Upper lobe of right lung (tissue), 1 donor: ENCODE results near the gene LETM1. TPM values are rescaled to one million over a fixed set of nuclear protein-coding genes. Genes with fewer than 3 reads are reported as not detected.

ENCODE experiments used
- ATAC-seq: fragments of 200-7000 bp; cut with Tn5 transposase; one replicate; pipeline ENCODE4 v1.9.1; 2020; ENCODE audit warnings: mild to moderate bottlenecking, moderate library complexity
- DNase-seq: peaks from one replicate; pipeline ENCODE4 v3.0.0-alpha.2; 2020
- H3K27ac ChIP-seq: fragments of 200-600 bp; one replicate; pipeline ENCODE4 v1.8.0; 2022
- H3K27me3 ChIP-seq: fragments of 200-600 bp; one replicate; pipeline ENCODE4 v1.8.0; 2022; ENCODE audit warnings: mild to moderate bottlenecking
- H3K36me3 ChIP-seq: fragments of 200-600 bp; one replicate; pipeline ENCODE4 v1.8.0; 2022
- H3K4me1 ChIP-seq: fragments of 200-600 bp; one replicate; pipeline ENCODE4 v1.8.0; 2022
- H3K4me3 ChIP-seq: fragments of 200-600 bp; one replicate; pipeline ENCODE4 v1.8.0; 2022; ENCODE audit warnings: mild to moderate bottlenecking
- H3K9me3 ChIP-seq: fragments of 200-600 bp; one replicate; pipeline ENCODE4 v1.8.0; 2022
- intact Hi-C: fragments of 100-400 bp; cut with DNase I; formaldehyde crosslinking; loops from one replicate; pipeline ENCODE4 v1.11.0; 2022
- total RNA-seq: library from RNA; stranded (reverse); fragmentation: NEBNext Ultra II Directional; extraction: Animal tissue kit (Norgen Biotek cat#: 25700); gene quantifications from one replicate; pipeline ENCODE4 v1.2.1, GENCODE V29; 2021
- TF ChIP-seq, protein P1 (sequence below): fragments of 200-600 bp; IDR thresholded peaks from one replicate; pipeline ENCODE4 v1.8.0; 2022; ENCODE audit warnings: antibody characterized with exemption
- donor health status: DM: no; HTN: yes; CAD: no; lungs with severe emphysema.

The LETM1 gene
- total RNA-seq, 1 donor from 2014 or later = 39.5 TPM

DNA sequence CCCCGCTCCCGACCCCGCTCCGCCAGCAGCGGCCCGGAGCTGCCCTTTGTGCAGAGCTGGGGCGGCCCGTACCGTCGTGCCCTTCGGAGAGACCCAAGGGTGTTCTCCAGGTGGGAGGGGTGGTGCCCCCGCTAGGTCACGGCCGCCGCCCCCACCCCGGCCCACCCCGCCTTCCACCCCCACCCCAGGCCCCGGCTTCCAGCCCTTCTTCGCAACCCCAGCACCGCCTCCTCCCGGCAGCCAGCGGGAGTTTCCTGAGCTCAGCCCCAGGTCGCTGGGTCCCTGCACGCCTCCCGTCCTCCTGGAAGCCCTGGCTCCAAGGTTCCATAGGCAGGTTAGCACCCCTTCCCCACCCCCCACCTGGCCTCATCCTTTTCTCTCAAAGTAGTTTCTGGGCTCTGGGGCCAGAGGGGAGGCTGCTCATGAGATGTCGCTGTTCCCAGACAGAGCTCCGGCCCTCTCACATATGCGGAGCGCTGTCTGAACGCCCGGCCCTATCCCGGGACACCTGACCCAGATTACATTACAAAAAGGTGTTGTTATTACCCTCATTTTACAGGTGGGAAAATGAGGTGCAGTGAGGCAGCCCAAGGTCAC, 88.1 kb downstream of the LETM1 start:
- peak overlapping the region; percentile 40 for H3K4me3 ChIP-seq
- ATAC-seq = peak; percentile 57
- no peaks in the 10 kb centered on the region for H3K36me3 ChIP-seq
- H3K27me3 ChIP-seq = peaks cover 5% of the 10 kb centered on the region
- TF ChIP-seq, protein P1, sequence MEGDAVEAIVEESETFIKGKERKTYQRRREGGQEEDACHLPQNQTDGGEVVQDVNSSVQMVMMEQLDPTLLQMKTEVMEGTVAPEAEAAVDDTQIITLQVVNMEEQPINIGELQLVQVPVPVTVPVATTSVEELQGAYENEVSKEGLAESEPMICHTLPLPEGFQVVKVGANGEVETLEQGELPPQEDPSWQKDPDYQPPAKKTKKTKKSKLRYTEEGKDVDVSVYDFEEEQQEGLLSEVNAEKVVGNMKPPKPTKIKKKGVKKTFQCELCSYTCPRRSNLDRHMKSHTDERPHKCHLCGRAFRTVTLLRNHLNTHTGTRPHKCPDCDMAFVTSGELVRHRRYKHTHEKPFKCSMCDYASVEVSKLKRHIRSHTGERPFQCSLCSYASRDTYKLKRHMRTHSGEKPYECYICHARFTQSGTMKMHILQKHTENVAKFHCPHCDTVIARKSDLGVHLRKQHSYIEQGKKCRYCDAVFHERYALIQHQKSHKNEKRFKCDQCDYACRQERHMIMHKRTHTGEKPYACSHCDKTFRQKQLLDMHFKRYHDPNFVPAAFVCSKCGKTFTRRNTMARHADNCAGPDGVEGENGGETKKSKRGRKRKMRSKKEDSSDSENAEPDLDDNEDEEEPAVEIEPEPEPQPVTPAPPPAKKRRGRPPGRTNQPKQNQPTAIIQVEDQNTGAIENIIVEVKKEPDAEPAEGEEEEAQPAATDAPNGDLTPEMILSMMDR = no peak
- peaks cover 17% of the 10 kb centered on the region for H3K4me1 ChIP-seq
- H3K9me3 ChIP-seq = no peaks in the 10 kb centered on the region
- peak; percentile 91 for DNase-seq
- H3K27ac ChIP-seq = peak overlapping the region; percentile 78
- intact Hi-C loops = no loop called here

DNA sequence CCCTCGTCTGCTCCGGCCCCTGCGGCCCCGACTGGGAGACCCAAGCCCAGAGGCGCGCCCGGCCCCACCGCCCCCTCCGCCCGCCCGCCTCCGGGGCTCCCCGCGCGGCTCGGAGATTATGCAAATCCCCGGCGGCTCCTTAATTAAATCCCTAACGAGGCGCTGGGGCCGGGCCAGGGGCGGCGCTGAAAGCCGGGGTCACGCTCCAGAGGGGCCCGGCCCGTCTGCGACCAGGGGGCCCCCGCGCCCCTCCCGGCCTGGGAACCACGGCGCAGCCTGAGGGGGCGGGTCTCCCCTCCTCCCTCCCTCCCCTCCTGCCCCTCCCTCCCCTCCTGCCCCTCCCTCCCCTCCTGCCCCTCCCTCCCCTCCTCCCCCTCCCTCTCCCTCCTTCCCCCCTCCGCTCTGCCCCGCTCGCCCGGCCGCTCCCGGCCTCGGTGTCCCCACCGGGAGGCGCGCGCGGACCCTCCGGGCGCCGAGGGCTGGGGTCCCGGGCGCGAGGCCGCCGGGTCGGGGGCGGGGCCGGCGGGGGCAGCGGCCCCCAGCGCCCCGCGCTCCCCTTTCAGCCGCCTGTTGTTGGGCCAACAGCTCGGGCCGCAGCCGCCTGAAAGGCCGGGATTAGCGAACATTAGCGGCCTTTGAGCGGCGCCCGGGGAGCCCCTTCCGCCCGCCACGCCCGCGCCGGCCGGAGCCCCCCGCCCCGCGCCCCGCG, 88.7 kb downstream of the LETM1 start:
- H3K36me3 ChIP-seq = no peaks in the 10 kb centered on the region
- H3K27ac ChIP-seq = peak overlapping the region; percentile 78
- ATAC-seq (peak; percentile 3), DNase-seq (no peak)
- no peaks in the 10 kb centered on the region for H3K9me3 ChIP-seq
- peaks cover 5% of the 10 kb centered on the region for H3K27me3 ChIP-seq
- TF ChIP-seq, protein P1 = no peak
- intact Hi-C loops = no loop called here
- peak overlapping the region; percentile 43 for H3K4me3 ChIP-seq
- H3K4me1 ChIP-seq = peaks cover 17% of the 10 kb centered on the region

GRCh38 chr4:1766106-1767060, 89.6 kb downstream of the LETM1 start:
- Histone ChIP-seq H3K36me3 (no peaks in the 10 kb centered on the region), H3K9me3 (no peaks in the 10 kb centered on the region), H3K27ac (peak overlapping the region; percentile 51), H3K27me3 (peaks cover 5% of the 10 kb centered on the region), H3K4me1 (peaks cover 17% of the 10 kb centered on the region), H3K4me3 (peak overlapping the region; percentile 43)
- TF ChIP-seq, protein P1 = no peak
- peak; percentile 2 for ATAC-seq
- intact Hi-C loops = no loop called here
- no peak for DNase-seq

- intact Hi-C loops = no loop called here
- Histone ChIP-seq H3K4me3 (no peak overlapping the region), H3K27ac (no peak overlapping the region), H3K4me1 (peaks cover 17% of the 10 kb centered on the region), H3K27me3 (peaks cover 5% of the 10 kb centered on the region), H3K36me3 (no peaks in the 10 kb centered on the region), H3K9me3 (no peaks in the 10 kb centered on the region)
- no peak for DNase-seq
- ATAC-seq = no peak
- TF ChIP-seq, protein P1 = no peak
Observed at GRCh38 chr4:1765409-1766072, 90.4 kb downstream of the LETM1 start.

DNA sequence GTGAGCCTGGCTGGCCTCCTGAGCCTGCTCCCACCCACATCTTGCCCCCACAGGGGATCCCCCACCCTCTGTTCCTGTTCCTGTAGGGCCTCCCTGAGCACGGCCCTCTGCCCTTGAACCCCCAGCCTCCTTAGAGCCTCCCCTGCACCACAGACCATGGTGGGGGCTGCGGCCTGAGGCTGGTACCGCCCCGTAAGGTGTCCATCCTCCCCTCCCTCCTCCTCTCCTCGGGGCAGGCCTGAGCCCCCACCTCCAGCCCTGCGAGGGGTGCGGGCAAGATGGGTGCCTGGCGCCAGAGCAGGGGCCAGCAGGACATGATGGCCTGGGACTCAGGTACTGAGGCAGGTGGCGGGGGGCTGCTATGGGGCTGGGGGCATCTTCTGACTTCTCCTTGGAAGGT, 91.3 kb downstream of the LETM1 start:
- Histone ChIP-seq H3K4me1 (peaks cover 17% of the 10 kb centered on the region), H3K9me3 (no peaks in the 10 kb centered on the region), H3K36me3 (no peaks in the 10 kb centered on the region), H3K27me3 (peaks cover 5% of the 10 kb centered on the region), H3K27ac (no peak overlapping the region), H3K4me3 (no peak overlapping the region)
- DNase-seq (no peak), ATAC-seq (no peak)
- intact Hi-C loops = no loop called here
- TF ChIP-seq, protein P1 = no peak
